22Rv1 (cell line): ENCODE measurements around the gene CRACR2A.

Experiments used
- CTCF ChIP-seq: fragments of 450-650 bp; IDR thresholded peaks from 2 replicates; pipeline ENCODE4 v1.5.1; 2017; ENCODE audit warnings: mild to moderate bottlenecking
- ZFX ChIP-seq: fragments of 450-650 bp; IDR thresholded peaks from 2 replicates; pipeline ENCODE4 v1.6.1; 2017; ENCODE audit warnings: antibody characterized with exemption, borderline replicate concordance

DNA sequence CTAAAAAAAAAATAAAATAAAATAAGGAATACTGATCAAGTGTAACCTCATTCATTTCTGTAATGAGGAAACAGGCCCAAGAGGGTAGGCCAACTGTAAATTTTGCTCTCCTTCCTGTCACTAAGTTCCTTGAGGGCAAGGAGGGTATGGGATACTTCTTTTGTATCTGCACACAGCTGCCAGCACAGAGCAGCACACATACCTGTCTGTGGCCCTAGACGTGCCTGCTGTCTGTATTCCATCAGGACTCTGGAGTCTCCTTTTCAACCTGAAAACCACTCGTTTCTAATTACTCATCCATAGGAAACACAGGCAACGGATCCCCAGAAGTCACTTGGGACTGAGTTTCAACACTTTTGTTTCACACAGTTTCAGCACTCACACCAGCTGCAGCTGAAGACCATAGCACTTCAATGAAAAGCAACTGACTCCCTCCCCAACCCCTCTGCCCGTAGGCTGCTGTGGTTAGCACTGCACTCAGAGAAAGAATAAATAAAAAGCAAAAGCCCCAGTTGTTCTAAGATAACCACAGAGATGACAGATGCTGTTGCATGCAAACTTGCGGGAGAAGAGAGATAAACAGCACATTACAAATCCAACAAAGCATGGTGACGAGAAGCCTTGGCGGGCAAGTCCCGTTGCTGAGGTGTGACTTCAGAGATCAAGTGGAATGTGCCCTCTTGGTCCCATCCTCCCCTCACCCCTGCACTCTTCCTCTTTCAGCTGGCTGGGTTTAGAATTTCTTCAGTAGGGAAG, 24.9 kb downstream of the CRACR2A start:
- no peak for TF ChIP-seq ZFX
- no peak for TF ChIP-seq CTCF
